GM19324 (cell line): ENCODE measurements around the gene PIGO.

Experiments used
- ATAC-seq: cut with Tn5 transposase; IDR thresholded peaks from one replicate; pipeline ENCODE4 v1.9.1; 2021; ENCODE audit warnings: mild to moderate bottlenecking, moderate library complexity; ENCODE audit not compliant: unreplicated experiment, low FRiP score

The PIGO gene

GRCh38 chr9:35107297-35108290 is 11.2 kb upstream of the PIGO start:
- ATAC-seq, result no peak

- ATAC-seq, result no peak
Observed at GRCh38 chr9:35106343-35106730, 9.9 kb upstream of the PIGO start.

- no peak for ATAC-seq
Observed at GRCh38 chr9:35105571-35106342, 9.4 kb upstream of the PIGO start.

- no peak for ATAC-seq
Observed at GRCh38 chr9:35105126-35105525, 8.7 kb upstream of the PIGO start.

DNA sequence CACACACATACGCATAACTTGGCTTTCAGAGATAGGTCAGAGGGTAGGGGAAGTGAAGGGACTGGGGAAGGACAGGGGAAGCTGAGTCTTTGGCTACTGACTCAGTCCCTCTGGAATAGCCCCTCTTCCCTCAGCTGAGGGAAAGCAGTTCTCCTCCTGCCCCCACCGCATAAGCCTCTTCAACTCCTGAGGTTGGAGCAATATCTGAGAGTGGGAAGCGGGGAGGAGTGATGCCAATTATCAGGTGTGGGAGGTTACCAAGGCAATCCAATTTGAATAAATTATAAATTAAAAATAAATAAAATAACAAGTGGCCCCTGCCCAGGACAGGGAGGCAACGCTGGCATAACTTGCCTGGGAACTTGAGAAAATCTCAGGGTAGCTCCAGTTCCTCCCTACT is 8.2 kb upstream of the PIGO start:
- ATAC-seq, result no peak

DNA sequence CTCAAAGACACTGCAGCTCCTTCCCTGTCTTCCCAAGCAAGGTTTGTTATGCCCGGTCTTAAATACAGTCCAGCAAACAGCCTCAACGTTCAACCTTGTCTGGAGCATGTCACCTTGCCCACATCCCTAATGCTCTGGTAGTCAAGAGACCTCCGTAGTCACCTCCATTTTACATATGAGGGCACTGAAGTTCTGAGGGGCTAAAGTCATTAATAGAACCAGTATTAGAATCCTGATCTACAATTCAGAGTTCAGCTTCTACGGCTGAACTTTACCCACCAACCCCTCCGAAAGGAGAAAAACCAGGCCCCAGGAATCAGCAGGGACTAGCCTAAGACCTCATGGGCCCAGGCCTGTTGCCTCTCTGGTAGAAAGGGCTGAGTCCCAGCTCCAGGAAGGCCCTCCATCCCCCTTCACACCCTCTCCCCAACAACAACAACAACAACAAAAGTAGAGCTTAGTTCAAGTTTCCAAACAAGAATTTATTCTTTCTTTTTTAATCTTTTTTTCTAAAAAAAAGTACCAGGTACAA is 7.3 kb upstream of the PIGO start:
- ATAC-seq, result no peak

DNA sequence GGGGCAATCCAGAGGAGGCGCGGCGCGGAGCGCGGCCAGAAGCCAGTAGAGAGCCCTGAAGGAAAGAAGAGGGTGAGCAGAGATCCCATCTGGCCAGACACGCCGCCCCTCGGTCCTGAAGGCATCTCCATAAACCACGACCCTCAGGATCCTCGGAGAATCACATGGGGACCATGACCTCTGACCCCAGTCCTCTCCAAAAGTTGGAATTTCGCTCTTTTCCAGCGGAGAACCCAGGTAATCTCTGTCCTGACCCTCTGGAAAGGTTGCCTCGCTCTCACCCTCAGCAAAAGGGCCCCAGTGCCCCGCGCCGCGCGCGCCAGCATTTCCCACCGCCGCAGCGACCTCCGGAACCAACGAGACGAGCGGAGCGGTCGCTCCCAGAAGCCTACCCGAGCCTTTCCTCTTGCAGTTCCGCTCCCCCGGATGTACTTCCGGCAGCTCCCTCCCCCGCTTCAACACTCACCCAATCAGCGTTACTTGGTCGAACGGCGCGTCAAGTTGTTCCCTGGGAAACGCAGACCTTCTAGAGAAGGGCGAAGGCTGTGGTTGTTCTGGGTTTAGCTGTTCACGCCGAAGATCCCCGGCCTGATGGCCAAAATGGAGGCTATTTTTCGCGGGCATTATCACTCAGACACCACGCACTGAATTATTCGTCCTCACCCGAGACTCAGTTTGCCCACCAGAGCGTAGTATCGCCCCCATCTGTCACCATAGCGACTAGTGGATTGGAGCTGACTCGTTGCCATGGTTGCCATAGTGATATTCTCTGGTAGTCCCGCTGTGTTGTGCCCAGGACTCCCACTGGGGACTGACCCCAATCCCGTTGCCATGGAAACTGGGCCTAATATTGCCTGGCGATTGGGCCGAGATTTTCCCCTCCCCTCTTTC is 6.6 kb upstream of the PIGO start, which contains the start of gene STOML2:
TSS of gene STOML2 (minus strand) at position 363 of the 891 bp plus-strand sequence. CDS start at position 326, 37 bp downstream.
- ATAC-seq, result peak; percentile 91

DNA sequence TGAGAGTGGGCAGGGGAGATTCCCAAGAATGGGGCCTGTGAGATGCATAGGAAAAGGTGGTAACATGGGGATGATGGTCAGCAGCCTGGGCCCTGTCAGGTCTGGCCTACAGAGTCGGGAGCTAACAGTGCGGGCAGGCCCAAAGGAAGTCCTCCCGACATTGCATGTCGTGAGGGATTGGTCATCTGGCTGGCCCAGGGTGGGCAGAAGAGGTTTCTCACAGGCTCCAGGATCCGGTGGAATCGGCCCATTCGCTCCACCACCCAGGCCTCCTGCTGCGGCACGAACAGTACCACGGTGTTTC is 6.0 kb upstream of the PIGO start:
- ATAC-seq, result peak; percentile 21

- no peak for ATAC-seq
Observed at GRCh38 chr9:35097573-35097972, 1.2 kb upstream of the PIGO start.

DNA sequence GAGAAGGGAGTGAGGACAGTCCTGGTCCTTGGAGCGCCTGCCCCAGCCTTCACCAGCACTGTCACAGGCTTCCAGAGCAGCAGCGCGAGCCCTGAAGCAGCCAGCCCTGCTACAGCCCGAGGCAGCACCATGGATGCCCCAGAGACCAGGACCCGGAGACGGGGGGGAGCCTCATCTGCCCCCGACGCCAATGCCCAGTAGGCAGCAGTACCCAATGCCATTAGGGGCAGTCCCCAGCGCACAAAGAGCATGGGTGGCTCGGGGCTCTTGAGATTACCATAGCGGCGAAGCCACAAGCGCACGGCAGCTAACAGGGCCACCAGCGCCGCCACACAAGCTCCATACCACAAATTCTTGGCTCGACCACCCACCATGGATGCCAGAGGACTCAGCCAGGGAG is 4.9 kb downstream of the PIGO start:
- no peak for ATAC-seq

- ATAC-seq, result no peak
Observed at GRCh38 chr9:35089434-35089833, 7.0 kb downstream of the PIGO start.

GRCh38 chr9:35085078-35085477 is 11.3 kb downstream of the PIGO start:
- no peak for ATAC-seq

DNA sequence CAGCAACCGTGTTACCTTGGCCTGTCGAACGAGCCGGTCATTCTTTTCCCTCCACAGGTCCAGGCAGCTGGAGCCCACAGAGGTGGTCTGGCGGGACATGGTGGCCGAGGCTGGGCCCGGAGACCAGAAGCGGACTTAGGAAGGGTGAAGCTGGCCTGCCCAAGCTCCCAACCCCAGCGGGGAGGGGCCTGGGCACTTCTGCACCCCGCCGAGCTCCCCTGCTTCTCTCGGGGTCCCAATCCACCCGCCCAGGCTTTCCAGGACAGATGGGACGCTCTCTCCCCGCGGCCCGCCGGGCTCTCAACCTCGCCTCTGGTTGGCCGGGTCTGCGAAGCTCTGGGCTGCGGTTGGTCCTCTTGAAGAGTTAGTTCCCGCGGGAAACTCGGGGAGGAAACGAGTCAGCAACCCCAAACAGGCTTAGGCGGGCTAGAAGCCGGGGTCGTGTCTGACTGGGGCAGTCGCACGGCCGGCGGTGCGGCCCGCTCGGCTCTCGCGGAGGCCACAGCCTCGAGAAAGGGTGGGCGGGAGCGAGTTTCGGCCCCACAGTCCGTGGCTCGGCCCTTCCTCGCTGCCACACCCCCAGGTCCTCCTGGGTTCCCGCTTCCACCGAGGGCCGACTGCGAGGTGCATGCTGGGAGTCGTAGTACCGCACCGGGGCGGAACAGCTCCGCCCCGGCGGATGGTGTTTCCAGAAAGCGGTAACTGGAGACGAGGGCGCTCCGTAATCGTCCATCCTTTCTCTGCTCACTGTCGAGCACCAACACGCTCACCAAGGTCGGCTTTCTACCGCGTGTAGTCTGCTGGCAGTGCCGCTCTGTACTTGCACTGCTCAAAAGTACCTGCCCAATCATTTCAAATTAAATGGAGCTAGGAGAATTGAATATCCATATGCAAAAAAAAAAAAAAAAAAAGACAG is 16.7 kb downstream of the PIGO start, which contains the start of gene FANCG:
TSS of gene FANCG (minus strand) at position 517 of the 916 bp plus-strand sequence. CDS start at position 99, 418 bp downstream.
- peak; percentile 86 for ATAC-seq

- no peak for ATAC-seq
Observed at GRCh38 chr9:35079041-35079425, 17.4 kb downstream of the PIGO start.

- no peak for ATAC-seq
Observed at GRCh38 chr9:35078066-35078465, 18.3 kb downstream of the PIGO start.

GRCh38 chr9:35076848-35077247 is 19.5 kb downstream of the PIGO start:
- ATAC-seq, result no peak

- ATAC-seq, result no peak
Observed at GRCh38 chr9:35075358-35075757, 21.0 kb downstream of the PIGO start.

DNA sequence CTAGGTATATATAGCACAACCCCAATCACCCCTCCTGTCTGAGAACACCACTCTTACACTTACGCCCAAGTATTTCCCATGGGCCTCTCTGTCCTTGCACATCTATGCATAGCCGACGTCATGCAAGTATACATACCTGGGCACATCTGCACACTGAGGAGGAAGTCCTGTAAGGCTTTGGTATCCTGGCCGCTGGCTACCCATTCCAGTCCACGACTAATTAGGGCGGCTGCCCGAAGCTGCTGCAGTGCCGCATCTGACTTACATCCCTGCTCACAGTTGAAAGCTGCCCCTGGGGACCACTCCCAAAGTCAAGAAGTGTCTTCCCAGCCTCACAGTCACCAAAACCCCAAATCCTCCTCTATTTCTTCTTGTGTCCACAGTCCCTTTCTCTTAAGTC is 21.6 kb downstream of the PIGO start:
- no peak for ATAC-seq

- ATAC-seq, result no peak
Observed at GRCh38 chr9:35074141-35074540, 22.2 kb downstream of the PIGO start.
